Stromal cell of bone marrow (primary cell): ENCODE results near the gene SLC35F4.
A peak's percentile ranks its signal among the peaks of the same experiment; 100 is the strongest.
"Not testable (repeated sequence)": the region's sequence is repeated elsewhere in the genome, so short reads cannot be mapped to it uniquely, and the experiment has no call there.

Experiments used
- DNase-seq: peaks from one replicate; pipeline ENCODE4 v3.0.0-alpha.2; 2012; ENCODE audit warnings: low read depth

SLC35F4 gene

DNA sequence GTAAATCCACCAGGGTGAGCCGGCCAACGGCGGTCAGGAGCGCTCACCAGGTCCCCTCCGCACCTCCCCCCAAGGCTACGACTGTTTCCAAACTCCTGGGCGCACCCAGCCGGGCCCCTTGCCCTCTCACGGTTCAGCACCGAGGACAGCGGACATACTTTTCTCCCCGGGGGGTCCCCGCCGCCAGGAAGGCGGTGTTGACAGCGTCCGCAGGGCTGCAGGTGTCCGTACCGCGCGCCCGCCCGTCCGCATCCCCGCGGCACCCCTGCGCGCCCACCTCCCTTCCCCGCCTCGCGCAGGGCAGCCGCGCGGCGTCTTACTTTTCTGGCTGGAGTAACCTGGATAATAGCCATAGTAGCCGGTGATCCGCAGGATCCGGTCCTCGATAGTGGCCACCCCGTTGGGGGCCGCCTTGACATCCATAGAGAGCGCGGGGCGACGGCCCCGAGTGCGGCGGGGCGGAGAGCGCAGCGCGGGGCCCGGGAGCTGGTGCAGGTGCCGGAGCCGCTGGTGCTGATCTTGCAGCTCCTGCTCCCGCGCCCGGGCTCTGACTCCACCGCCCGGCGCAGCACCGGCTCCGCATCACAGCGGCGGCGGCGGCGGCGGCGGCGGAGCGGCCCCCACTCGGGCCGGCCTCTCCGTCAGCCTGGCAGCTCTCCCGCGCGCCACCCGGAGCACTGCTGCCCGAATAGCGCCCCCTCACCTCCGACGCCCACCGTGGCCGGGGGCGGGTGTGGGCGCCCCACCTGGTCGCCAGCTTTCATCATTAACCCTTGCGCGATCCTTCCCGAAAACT, at the start of gene SLC35F4:
TSS of gene SLC35F4 (minus strand) at position 690 of the 796 bp plus-strand sequence.
- DNase-seq = no peak

DNA sequence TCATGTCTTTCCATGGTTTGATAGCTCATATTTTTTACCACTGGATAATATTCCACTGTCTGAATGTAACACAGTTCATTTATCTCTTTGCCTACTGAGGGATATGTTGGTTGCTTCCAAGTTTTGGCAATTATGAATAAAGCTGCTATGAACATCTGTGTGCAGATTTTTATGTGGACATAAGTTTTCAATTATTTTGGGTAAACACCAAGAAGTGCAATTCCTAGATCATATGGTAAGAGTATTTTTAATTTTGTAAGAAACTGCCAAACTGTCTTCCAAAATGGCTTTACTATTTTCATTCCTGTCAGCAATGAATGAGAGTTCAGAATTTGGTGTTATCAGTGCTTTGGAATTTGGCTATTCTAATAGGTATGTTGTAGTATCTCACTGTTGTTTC, 43.7 kb upstream of the SLC35F4 start:
- no peak for DNase-seq

DNA sequence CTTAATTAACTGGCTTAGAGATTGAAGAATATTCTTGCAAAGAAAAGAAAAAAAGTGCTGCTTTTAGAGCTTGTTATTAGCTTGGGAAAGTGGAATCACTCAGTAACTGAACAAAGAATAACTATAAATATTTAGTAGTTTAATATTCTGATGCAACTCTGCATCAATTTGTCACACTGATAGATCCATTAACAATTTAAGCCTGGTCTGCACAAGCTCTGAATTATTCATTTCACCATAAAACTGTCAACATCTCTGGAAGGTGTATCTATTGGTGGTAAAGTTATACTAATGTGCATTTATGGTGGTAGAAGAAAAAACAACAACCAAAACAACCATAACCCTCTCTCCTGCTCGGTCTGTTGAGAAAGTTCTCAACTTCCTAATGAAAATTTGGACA, 38.1 kb upstream of the SLC35F4 start:
- no peak for DNase-seq

DNA sequence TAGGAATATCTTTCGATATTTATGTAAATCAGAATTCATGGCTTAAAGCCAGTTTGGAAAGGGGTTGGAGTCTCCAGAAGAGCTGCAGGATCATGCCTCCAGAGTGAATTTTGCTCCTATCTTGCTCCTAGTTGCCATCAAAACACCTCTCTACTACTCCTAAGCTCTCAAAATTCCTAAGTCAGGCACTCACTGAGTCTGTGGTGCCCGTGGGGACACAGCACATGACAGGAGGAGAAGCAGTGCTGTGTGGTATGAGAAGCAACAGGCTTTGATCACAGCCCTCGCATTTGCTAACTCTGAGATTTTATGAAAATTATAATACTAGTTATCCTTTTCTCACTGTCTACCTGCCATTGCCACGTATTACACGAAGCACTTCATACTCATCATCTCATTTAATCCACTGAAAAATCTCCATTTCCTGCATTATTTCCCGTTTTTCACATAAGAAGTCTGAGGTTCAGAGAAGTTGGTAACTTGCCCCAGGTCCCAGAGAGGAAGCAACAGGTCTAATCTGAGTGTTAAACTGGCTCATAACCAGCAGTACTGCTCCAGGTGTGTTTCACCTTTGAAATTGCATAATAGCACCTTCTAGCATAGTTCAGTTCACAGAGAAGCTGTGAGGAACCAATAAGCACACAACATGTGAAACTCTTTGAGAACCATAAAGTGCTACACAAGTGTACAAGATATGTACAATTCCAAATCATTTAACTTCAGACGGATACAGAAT, 33.1 kb upstream of the SLC35F4 start:
- no peak for DNase-seq

DNA sequence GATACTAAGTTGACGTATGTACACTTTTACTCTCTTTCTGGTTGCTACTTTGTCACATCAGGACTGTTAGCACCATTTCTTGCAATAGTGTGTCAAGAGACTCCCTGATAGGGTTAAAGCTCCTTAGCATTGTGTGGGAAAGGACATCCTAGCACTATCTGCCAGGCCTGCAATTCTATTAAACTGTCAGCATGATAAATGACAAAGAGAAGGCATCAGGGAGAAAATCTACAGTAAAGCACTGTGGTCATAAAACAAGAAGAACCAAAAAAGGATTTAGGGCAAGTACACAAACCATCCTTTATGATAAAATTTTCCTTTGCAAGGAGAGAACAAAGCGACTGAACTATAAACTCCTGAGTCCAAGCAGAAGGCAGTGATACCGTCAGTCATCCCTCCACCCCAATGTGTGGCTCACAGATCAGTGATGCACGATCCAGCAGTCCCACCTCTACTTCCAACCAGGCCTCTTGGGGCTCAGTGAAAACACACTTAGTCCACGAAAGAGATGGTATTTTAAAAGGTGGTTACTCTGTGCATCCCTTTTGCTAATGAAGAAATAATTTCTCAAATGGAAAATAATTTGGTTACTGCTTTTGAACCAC, 31.4 kb upstream of the SLC35F4 start:
- no peak for DNase-seq

DNA sequence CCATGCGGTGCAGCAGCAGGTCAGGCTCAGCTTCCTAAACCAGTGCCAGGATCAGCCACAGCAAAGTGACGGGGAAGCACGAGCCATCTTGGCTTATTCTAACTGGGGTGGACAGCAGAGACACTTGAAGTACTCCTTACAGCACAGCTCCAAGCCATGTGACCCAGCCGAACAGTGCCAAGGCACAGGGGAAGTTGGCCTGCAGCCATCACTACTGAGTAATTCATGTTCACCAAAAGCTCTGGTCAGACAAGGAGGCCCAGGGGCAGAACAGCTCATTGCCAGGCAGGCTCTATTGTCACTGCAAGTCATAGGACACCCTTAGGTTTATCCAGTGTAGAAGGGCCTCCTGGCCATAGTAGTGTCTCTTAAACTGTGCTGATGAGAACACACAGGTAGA, 23.4 kb upstream of the SLC35F4 start:
- DNase-seq = peak; percentile 70

DNA sequence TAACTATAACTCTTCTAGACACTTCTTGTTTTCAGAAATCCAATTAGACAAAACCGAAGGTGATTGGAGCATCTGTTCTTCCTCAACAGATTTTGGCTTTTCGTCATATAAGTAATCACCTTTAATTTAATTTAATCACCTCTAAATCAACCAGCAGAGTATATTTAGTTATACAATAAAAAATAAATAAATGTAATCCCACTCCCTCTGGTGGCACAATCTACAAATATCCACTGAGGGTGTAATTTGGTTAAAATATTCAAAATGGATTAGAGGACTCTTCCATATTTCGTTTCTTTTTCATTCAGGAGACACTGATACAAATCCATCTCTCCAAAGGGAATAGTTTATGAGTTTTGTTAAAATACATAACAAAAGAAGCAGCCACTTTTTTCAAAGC, 18.3 kb upstream of the SLC35F4 start:
- DNase-seq = no peak

DNA sequence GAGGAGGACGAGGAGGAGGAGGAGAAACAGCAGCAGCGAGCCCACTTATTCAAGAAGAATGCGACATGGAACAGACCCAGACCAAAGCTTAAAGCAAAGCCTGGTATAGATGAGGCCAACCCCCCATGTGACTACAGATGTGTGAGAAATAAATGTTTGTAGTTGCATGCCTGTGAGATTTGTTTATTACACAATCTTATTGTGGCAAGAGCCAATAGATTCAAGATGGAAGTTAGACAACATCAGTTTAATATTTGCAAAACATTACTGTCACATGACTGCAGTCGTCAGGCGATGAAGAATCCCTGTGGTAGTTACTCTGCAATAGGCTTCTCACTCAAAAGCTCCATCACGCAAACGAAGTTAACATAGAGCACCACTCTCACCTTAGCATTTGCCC, 17.2 kb upstream of the SLC35F4 start:
- DNase-seq = no peak

DNA sequence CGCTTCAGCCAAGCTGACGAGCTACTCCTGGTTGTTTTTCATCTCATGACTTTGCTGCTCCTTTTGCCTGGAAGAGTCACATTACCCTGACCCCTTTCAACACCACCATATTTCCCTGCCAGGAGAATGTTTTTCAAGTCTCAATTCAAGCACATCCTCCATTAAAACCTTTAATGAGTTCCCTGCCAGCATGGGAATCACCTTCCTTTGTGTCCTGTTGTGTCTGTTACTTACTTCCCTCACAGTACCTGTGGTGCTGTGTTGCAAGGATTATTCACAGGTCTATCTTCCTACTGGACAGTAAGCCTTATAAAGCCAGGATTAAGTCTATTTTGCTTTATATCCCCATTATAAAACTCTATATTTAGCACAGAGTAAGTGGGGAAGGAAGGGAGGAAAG, 13.6 kb upstream of the SLC35F4 start:
- DNase-seq = no peak

DNA sequence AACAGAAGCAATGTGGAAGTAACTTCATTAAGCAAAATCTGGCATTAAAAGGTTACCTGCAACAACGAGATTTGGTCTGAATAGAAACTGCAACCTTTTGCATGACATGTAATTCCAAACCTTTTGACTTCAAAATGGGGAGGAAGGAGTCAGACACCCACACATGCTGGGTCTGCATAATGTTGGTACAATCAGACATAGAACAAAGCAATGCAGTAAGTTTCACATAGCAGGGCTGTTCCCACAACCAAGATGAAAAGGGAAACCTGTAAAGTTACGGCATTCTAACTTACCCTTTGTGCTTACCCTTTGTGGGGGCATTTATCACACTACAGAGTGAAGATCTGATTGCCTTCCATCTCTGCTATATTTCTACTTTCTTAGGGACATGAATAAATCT, 10.1 kb upstream of the SLC35F4 start:
- DNase-seq = no peak

DNA sequence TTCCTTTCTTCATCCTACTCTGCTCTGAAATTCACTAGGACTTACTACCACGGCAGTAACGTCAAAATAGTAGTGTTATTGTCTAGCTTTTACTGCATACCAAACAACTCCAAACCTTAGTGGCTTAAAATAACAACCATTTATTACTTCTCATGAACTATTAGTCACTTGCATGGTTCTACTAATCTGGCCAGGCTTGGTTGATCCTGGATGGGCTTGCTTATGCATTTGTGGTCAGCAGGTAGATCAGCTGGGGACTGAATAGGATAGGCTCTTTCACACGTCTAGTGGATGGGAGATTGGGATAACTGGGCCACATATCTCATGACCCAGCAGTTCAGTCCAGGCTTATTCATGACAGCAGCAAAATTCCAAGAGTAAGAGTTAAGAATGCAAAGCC, 9.4 kb upstream of the SLC35F4 start:
- DNase-seq = no peak

DNA sequence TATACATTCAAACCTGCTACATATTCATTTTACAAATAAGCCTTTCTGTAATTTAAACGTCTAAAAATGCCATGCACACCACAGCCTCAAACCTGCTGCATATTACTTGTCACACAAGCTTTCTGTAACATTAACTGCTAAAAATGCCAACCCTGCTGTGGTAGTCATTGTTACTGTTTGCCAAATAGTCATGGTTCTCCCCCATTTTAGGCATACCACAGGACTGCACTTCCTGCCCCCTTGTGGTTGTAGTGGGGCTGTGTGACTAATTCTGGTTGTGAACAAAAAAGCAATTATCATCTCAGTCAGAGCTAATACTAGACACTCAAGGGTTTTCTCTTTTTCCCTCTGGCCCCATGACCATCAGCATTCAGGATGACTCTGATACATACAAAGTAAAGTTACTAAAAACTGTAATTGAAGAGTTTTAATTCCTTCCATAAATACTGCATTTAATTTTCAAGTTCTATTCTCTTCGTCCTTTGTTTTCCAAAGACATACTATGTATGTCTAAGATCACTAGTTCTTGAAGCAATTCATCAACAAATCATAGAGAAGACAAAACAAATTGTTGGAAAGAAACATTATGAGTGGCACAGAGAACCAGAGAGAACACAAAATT, 5.7 kb upstream of the SLC35F4 start:
- peak; percentile 87 for DNase-seq

DNA sequence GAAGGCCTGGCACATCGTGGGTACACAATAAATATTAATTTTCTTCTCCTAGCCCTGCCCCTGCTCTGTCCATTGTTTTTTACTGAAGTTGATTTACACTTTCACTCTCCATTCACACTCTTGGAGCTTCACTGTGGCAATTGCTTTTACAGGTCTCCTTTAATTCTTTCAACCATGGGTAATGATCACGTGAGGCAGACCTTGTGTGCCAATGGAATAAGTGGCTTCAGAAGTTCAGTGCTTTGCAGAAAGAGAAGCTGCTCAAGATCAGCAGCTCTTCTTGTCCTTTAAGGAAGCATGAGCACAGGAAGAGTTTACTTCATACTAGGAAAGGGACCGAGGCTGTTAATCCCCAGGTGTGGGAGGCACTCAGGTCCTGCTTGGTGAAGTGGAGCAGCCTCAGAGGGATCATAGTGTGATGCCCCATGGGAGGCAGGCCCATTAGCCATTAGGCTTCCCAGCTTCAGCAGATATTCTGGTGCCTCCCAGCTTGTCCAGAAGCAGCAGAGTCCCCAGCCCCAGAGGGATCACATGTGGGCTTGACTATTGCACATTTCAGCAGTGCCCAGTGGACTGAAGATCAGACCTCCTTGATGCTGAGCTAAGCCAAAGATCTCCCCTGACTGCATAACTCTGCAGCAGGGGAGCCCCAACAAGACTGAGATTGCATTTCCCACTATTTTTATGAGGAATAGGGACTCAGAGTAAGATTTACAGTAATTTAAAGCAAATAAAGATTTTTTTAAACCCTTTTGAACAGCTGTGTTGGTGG, 5.0 kb upstream of the SLC35F4 start:
- no peak for DNase-seq

DNA sequence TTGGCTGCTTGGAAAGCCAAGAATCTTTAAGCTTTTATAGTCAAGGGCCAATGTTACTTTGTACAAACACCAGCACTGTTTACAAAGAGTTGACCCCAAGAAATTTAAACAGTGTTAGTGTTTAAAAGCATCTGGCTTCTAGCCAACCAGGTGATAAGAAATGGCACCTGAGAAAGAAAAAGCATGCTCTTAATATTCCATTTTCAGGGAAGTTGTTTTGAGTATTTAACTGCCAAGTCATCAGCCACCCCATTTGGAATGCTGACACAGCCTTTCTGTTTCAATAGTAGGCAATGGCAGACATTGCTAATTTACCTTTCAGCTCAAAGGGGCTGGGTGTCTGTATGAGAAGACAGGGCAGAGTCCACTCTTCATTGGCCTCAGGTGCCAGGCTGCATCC, 3.7 kb upstream of the SLC35F4 start:
- no peak for DNase-seq

DNA sequence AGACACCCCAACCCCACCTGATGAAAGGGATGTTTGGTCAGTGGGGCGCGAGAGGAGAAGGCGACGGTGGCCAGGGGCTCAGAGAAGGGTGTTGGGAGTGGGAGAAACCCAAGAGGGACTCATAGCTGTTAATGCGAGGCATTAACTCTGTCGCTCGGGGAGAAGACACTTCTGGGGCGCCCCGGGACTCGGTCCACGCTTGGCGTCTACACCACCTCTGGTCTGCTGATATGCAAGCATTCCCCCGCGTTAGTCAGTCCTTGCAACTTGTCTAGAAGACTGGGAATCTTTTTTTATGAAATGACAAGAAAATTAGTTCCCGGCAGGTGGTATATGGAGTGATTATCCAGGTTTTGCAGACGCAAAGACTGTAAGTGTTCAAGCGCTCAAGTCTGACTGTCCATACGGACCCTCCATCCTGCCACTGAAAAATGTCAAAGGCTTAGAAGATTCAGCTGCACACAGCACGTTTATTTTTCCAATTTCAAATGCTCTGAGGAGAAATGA, 360 bp upstream of the SLC35F4 start:
- no peak for DNase-seq

DNA sequence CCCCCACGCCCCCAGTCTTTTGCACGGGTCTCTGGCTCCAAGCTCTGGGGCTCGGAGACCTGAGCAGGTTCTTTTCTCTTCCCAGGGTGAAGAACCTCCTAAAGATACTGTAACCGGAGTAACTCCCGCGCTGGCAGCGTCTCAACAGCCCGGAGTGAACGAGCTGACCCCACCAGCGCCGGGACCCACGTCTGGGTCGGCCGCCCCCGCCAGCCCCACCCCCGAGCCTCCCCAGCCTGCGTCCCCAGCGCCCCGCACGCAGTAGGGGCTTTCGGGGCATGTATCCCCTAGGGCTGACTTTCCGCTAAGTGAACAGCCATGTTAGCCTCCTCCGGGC, 858 bp downstream of the SLC35F4 start:
- no peak for DNase-seq

DNA sequence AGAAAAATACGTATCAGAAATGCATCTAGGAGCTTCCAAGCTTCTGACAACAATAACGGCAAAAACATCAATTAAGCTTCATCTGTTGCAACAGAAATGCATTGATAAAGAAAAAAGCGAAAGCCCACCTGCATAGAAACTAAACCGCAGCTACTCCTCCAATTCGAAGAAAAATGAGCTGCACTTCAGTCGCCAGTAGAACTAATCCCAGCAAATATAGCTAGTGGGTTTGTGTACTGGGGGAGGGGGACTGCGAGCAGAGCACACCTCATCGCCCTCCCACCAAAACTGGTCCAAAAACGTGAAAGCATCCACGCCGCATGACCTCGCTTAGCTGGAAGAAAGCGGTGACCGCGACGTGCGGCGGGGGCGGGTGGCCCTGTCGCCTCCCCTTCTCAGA, 1.2 kb downstream of the SLC35F4 start:
- DNase-seq = no peak

DNA sequence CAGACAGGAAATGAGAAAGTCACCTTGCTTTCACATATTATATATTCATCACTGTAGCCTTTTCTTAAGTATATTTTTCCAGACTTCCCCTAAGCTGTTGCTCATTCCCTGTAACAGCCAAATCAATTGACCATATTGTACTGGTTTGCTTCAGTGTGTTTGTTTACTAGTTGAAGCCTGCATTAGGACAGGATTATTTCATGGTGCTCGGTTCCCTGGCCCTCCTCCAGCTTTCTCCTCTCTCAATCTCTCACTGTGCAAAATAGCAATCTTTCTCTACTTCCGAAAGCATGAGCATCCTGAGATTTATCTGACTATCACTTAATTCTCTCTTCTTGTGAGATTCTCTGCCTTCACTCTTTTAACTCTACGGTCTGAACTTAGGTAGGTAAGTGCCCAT, 2.4 kb downstream of the SLC35F4 start:
- no peak for DNase-seq

DNA sequence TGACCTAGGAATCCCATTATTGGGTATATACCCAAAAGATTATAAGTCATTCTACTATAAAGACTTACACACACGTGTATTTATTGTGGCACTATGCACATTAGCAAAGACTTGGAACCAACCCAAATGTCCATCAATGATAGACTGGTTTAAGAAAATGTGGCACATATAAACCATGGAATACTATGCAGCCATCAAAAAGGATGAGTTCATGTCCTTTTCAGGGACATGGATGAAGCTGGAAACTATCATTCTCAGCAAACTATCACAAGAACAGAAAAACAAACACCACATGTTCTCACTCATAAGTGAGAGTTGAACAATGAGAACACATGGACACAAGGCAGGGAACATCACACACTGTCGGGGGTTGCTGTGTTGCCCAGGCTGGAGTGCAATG, 10.2 kb downstream of the SLC35F4 start:
- not testable (repeated sequence) for DNase-seq

DNA sequence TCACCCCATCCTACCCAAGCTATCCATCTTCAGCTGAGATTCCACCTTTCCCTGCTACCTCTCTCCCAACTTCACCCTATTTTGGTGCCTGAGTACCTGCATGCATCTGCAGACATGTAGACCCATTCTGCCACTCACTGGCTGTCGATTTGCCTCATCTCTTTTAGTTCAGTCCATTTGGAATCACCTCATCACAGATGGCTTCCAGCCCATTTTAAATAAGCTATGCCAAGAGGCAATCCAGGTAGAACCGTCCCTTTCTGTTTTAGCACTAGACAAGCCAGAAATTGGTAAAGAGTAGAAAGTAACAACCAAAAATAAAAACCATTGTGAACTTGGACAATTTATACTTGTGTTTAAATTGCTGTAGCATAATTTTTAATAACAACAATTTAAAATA, 11.3 kb downstream of the SLC35F4 start:
- no peak for DNase-seq

DNA sequence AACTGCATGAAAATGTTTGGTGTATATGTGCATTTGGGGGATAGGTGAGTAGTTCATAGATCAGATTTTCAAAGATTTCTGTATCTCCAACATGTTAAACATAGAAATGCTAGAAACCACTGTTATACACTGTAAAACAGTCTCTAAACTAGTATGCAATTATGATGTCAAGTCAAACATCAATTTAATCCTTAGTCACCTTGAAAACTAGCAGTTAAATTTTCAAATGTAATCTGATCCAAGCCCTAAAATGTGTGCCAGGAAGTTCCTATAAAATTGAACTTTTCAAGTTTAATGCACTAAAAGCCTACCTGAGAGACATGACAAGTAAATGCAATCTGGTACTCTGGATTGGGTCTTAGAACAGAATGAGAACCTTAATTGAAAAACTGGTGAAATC, 14.5 kb downstream of the SLC35F4 start:
- DNase-seq = no peak

DNA sequence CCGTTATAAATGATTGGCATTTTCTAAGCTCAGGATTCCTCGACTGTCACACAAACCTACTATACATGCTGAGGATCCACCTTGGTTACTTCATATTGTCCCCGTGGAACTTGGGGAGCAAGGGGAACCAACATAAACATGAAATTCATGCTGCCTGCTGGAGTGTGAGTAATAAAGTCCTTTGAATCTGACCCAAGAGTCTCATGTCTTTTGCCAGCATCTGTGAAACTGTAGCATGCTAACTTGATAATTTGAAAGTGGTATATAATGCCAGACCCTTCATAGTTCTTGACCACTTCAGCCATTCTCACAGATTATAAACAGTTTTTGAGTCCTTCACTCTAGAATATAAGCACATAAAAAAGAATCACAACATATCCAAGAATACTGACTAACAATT, 17.1 kb downstream of the SLC35F4 start:
- DNase-seq = peak; percentile 55
